Right cardiac atrium (tissue), 5 donors: ENCODE data around the gene MAPKAPK2. TPM values are rescaled to one million over a fixed set of nuclear protein-coding genes. Genes with fewer than 3 reads are reported as not detected.
A peak's percentile ranks its signal among the peaks of the same experiment; 100 is the strongest.

Experiments
- ATAC-seq, 2 donors: fragments of 200-7000 bp; cut with Tn5 transposase; one replicate each; pipeline versions ENCODE4 v1.8.0 to v1.9.1; 2020; ENCODE audit warnings: moderate library complexity in 2 of 2, mild to moderate bottlenecking in 1 of 2
- DNase-seq, 3 donors: peaks; one replicate each; pipeline ENCODE4 v3.0.0-alpha.2; 2020
- H3K27ac ChIP-seq: one replicate; pipeline ENCODE4 v1.5.1; 2013; ENCODE audit warnings: mild to moderate bottlenecking, low read length, control low read depth, moderate library complexity
- H3K27me3 ChIP-seq: one replicate; pipeline ENCODE4 v1.6.1; 2013; ENCODE audit not compliant: control insufficient read depth, insufficient read depth
- H3K4me1 ChIP-seq: one replicate; pipeline ENCODE4 v1.6.1; 2013; ENCODE audit warnings: low read length; ENCODE audit not compliant: control insufficient read depth, insufficient read depth
- H3K4me3 ChIP-seq: one replicate; pipeline ENCODE4 v1.5.1; 2013; ENCODE audit warnings: low read length, control low read depth
- H3K9me3 ChIP-seq: one replicate; pipeline ENCODE4 v1.6.1; 2013; ENCODE audit warnings: low read length; ENCODE audit not compliant: control insufficient read depth
- WGBS: extraction: QIAGEN DNeasy Blood & Tissue Kit; methylation state at CpG from one replicate; pipeline ENCODE4 v1.1.7; 2013; 5-methylcytosine and 5-hydroxymethylcytosine counted together
- intact Hi-C, 4 donors: fragments of 100-400 bp; cut with DNase I; formaldehyde crosslinking; loops; one replicate each; pipeline versions ENCODE4 v1.11.0 to v1.14.0; 2022 to 2023
- polyA plus RNA-seq: library from polyadenylated mRNA; stranded (reverse); fragments of 200-250 nt; gene quantifications from one replicate; pipeline ENCODE4 v1.2.3, GENCODE V29; 2013
- total RNA-seq, 4 donors: library from RNA; stranded (reverse); fragmentation: NEBNext Ultra II Directional; extraction: Animal tissue kit (Norgen Biotek cat#: 25700); gene quantifications; one replicate each; pipeline ENCODE4 v1.2.1, GENCODE V29; 2021
- donor health status: healthy with polysubstance abuse.
- donor health status: DM: no; HTN: yes; CAD: no.
- donor health status: DM: no; HTN: no; CAD: no.
- donor health status: DM: no; HTN: yes; CAD: no; lungs with severe emphysema.
- donor health status: DM: yes; HTN: yes; CAD: no.

Gene MAPKAPK2
- total and polyA plus RNA-seq, 5 donors: 129 to 221 (median 212) TPM

- Histone ChIP-seq H3K27me3 (no peaks in the 10 kb centered on the region), H3K4me3 (no peak overlapping the region), H3K27ac (peak overlapping the region; percentile 92), H3K4me1 (peaks cover 68% of the 10 kb centered on the region), H3K9me3 (no peaks in the 10 kb centered on the region)
- 63% methylated on average over 9 of the region's 9 CpGs for WGBS
- DNase-seq: no peak
- intact Hi-C loops: no loop called here
- no peak for ATAC-seq
Observed at GRCh38 chr1:206704226-206704625, 19.5 kb downstream of the MAPKAPK2 start.

- DNase-seq: peak in 2 of 3 donors; percentile 43 to 64
- H3K27me3 ChIP-seq: no peaks in the 10 kb centered on the region
- WGBS: 35% methylated on average over 4 of the region's 4 CpGs
Observed at GRCh38 chr1:206705191-206705590, 20.5 kb downstream of the MAPKAPK2 start.

GRCh38 chr1:206705726-206706297 is 21.1 kb downstream of the MAPKAPK2 start:
- intact Hi-C loops: no loop called here
- no peaks in the 10 kb centered on the region for H3K27me3 ChIP-seq
- H3K27ac ChIP-seq: peak overlapping the region; percentile 92
- no peaks in the 10 kb centered on the region for H3K9me3 ChIP-seq
- ATAC-seq: peak; percentile 7 to 35
- no peak for DNase-seq
- H3K4me1 ChIP-seq: peaks cover 57% of the 10 kb centered on the region
- WGBS: 24% methylated on average over 8 of the region's 8 CpGs
- no peak overlapping the region for H3K4me3 ChIP-seq

More at GRCh38 chr1:206705191-206705590, 20.5 kb downstream of the MAPKAPK2 start:
- Histone ChIP-seq H3K9me3 (no peaks in the 10 kb centered on the region), H3K4me1 (peaks cover 62% of the 10 kb centered on the region), H3K27ac (peak overlapping the region; percentile 92), H3K4me3 (no peak overlapping the region)
- peak in 1 of 2 donors; percentile 17 for ATAC-seq
- intact Hi-C loops: no loop called here

GRCh38 chr1:206706298-206706791 is 21.6 kb downstream of the MAPKAPK2 start:
- ATAC-seq (peak; percentile 32 to 68), DNase-seq (peak; percentile 64 to 75 (median 74))
- no peaks in the 10 kb centered on the region for H3K9me3 ChIP-seq
- peaks cover 54% of the 10 kb centered on the region for H3K4me1 ChIP-seq
- intact Hi-C loops: no loop called here
- WGBS: 15% methylated on average over 11 of the region's 11 CpGs
- no peak overlapping the region for H3K4me3 ChIP-seq
- no peaks in the 10 kb centered on the region for H3K27me3 ChIP-seq
- H3K27ac ChIP-seq: peak overlapping the region; percentile 92

- peak in 1 of 3 donors; percentile 50 for DNase-seq
- Histone ChIP-seq H3K9me3 (no peaks in the 10 kb centered on the region), H3K4me1 (peaks cover 54% of the 10 kb centered on the region), H3K27me3 (no peaks in the 10 kb centered on the region), H3K4me3 (no peak overlapping the region), H3K27ac (peak overlapping the region; percentile 92)
- no peak for ATAC-seq
- intact Hi-C loops: no loop called here
- WGBS: 53% methylated on average over 8 of the region's 8 CpGs
Observed at GRCh38 chr1:206706806-206707366, 22.2 kb downstream of the MAPKAPK2 start.

GRCh38 chr1:206708058-206708457 is 23.4 kb downstream of the MAPKAPK2 start:
- ATAC-seq (no peak), DNase-seq (no peak)
- no peaks in the 10 kb centered on the region for H3K9me3 ChIP-seq
- no peak overlapping the region for H3K4me3 ChIP-seq
- 44% methylated on average over 2 of the region's 2 CpGs for WGBS
- intact Hi-C loops: no loop called here
- no peaks in the 10 kb centered on the region for H3K27me3 ChIP-seq
- H3K27ac ChIP-seq: peak overlapping the region; percentile 46
- peaks cover 49% of the 10 kb centered on the region for H3K4me1 ChIP-seq

- ATAC-seq (peak in 1 of 2 donors; percentile 49), DNase-seq (no peak)
- Histone ChIP-seq H3K4me3 (no peak overlapping the region), H3K27ac (peak overlapping the region; percentile 62), H3K27me3 (no peaks in the 10 kb centered on the region), H3K4me1 (peaks cover 49% of the 10 kb centered on the region), H3K9me3 (no peaks in the 10 kb centered on the region)
- intact Hi-C loops: no loop called here
- 21% methylated on average over 2 of the region's 2 CpGs for WGBS
Observed at GRCh38 chr1:206708882-206709281, 24.2 kb downstream of the MAPKAPK2 start.

- H3K9me3 ChIP-seq: no peaks in the 10 kb centered on the region
- no peak for ATAC-seq
- intact Hi-C loops: no loop called here
- no peak for DNase-seq
- no peak overlapping the region for H3K27ac ChIP-seq
- peaks cover 46% of the 10 kb centered on the region for H3K4me1 ChIP-seq
- H3K4me3 ChIP-seq: no peak overlapping the region
- no peaks in the 10 kb centered on the region for H3K27me3 ChIP-seq
- 46% methylated on average over 4 of the region's 4 CpGs for WGBS
Observed at GRCh38 chr1:206709322-206709721, 24.6 kb downstream of the MAPKAPK2 start.

GRCh38 chr1:206709772-206710459 is 25.2 kb downstream of the MAPKAPK2 start:
- no peaks in the 10 kb centered on the region for H3K9me3 ChIP-seq
- H3K27me3 ChIP-seq: no peaks in the 10 kb centered on the region
- H3K27ac ChIP-seq: peak overlapping the region; percentile 51
- ATAC-seq (peak in 1 of 2 donors; percentile 17), DNase-seq (no peak)
- intact Hi-C loops: no loop called here
- H3K4me1 ChIP-seq: peaks cover 43% of the 10 kb centered on the region
- WGBS: 41% methylated on average over 5 of the region's 5 CpGs
- no peak overlapping the region for H3K4me3 ChIP-seq

- Histone ChIP-seq H3K9me3 (no peaks in the 10 kb centered on the region), H3K4me1 (peaks cover 41% of the 10 kb centered on the region), H3K27me3 (no peaks in the 10 kb centered on the region), H3K4me3 (no peak overlapping the region), H3K27ac (peak overlapping the region; percentile 42)
- DNase-seq (no peak), ATAC-seq (no peak)
- WGBS: 51% methylated on average over 3 of the region's 3 CpGs
- intact Hi-C loops: no loop called here
Observed at GRCh38 chr1:206710460-206710823, 25.7 kb downstream of the MAPKAPK2 start.

- Histone ChIP-seq H3K27ac (peak overlapping the region; percentile 9), H3K4me1 (peaks cover 32% of the 10 kb centered on the region)
- no peak for ATAC-seq
Observed at GRCh38 chr1:206713070-206713469, 28.4 kb downstream of the MAPKAPK2 start.

More at GRCh38 chr1:206713070-206713469, 28.4 kb downstream of the MAPKAPK2 start:
- Histone ChIP-seq H3K9me3 (no peaks in the 10 kb centered on the region), H3K4me3 (no peak overlapping the region), H3K27me3 (no peaks in the 10 kb centered on the region)
- DNase-seq: no peak
- 76% methylated on average over 4 of the region's 4 CpGs for WGBS
- intact Hi-C loops: no loop called here
